HepG2 (cell line): Measurements from ENCODE around the gene CKAP2L. TPM values are rescaled to one million over a fixed set of nuclear protein-coding genes. Genes with fewer than 3 reads are reported as not detected.
A peak's percentile ranks its signal among the peaks of the same experiment; 100 is the strongest.

Experiments
- FOXA3 ChIP-seq: IDR thresholded peaks from 2 replicates; pipeline ENCODE4 v1.6.1; 2016; ENCODE audit warnings: missing genetic modification reagents, missing compliant biosample characterization
- KLF16 ChIP-seq, 2 experiments: sonication (generic) in 1 of 2; formaldehyde crosslinking in 1 of 2; IDR thresholded peaks; 2 replicates each; pipeline versions ENCODE4 v1.6.1 to v1.8.0; 2016 to 2023; ENCODE audit warnings: missing genetic modification reagents in 2 of 2, missing compliant biosample characterization in 1 of 2
- MAF1 ChIP-seq: sonication (generic); formaldehyde crosslinking; IDR thresholded peaks from 2 replicates; pipeline ENCODE4 v1.5.0; 2020; ENCODE audit warnings: missing genetic modification reagents, borderline replicate concordance
- NFYB ChIP-seq: sonication (generic); formaldehyde crosslinking; IDR thresholded peaks from 2 replicates; pipeline ENCODE4 v1.4.0; 2020; ENCODE audit warnings: missing genetic modification reagents
- ZGPAT ChIP-seq: IDR thresholded peaks from 2 replicates; pipeline ENCODE4 v1.6.1; 2016; ENCODE audit warnings: mild to moderate bottlenecking
- ZNF609 ChIP-seq: sonication (generic); formaldehyde crosslinking; IDR thresholded peaks from 2 replicates; pipeline ENCODE4 v1.4.0; 2020; ENCODE audit warnings: mild to moderate bottlenecking, missing genetic modification reagents, borderline replicate concordance
- ZNF644 ChIP-seq: IDR thresholded peaks from 2 replicates; pipeline ENCODE4 v1.6.1; 2016; ENCODE audit warnings: low read depth
- polyA plus RNA-seq, 8 experiments: library from polyadenylated mRNA; depleted of rRNA in 3 of 8; stranded (reverse) in 7 of 8; unstranded in 1 of 8; fragments of >200 nt; fragmentation: Illumina TruSeq in 4 of 8; extraction: Trizol in 4 of 8; gene quantifications; 2 replicates each; pipeline versions ENCODE4 v1.2.1 to v1.2.3, GENCODE V29; 2011 to 2016; ENCODE audit warnings: low read depth in 4 of 8, missing spikeins in 1 of 8, mixed read lengths in 1 of 8; ENCODE audit not compliant: insufficient read depth in 1 of 8
- total RNA-seq, 5 experiments: library from RNA; depleted of rRNA; stranded (reverse); fragments of >200 nt; fragmentation: Illumina TruSeq; extraction: Trizol; gene quantifications; 2 replicates each; pipeline ENCODE4 v1.2.3, GENCODE V29; 2016; ENCODE audit warnings: low read depth in 1 of 5

The CKAP2L gene
- total and polyA plus RNA-seq, 2 of the 13 experiments (the other 11 are each of a cell fraction or from before 2014, with no cell fraction given) = 7.1 to 9.5 TPM

GRCh38 chr2:112692495-112692911 lies 71.9 kb downstream of the CKAP2L start (continued):
- TF ChIP-seq MAF1 (CRISPR knock-in tag) (no peak), NFYB (CRISPR knock-in tag) (0 out of 2 replicates have a peak, but pooled peaks have one; percentile 27), KLF16 (CRISPR knock-in tag; IDR thresholded peaks at IDR 0.05) (peak in 1 of 2 experiments; percentile 66; a peak in 2 of 4 replicates), ZNF609 (CRISPR knock-in tag) (peak; percentile 45; the same call in 1 of the 2 replicates), ZNF644 (CRISPR knock-in tag) (peak; percentile 59; the same call in 1 of the 2 replicates), ZGPAT (CRISPR knock-in tag) (peak; percentile 77; the same call in 1 of the 2 replicates), FOXA3 (CRISPR knock-in tag) (peak; percentile 85)
